ENCODE data around the gene PRKG2. TPM values are rescaled to one million over a fixed set of nuclear protein-coding genes. Genes with fewer than 3 reads are reported as not detected.
A peak's percentile ranks its signal among the peaks of the same experiment; 100 is the strongest.

The PRKG2 gene
- total RNA-seq, 3 donors from 2014 or later, result 1.2 to 3.5 (median 1.3) TPM

GRCh38 chr4:81084029-81084428 lies 131.0 kb downstream of the PRKG2 start:
- intact Hi-C loops (cut with DNase I; ENCODE audit: low total_unique reads), result loop anchor here (10.0 kb wide), 1 partner anchor 261 kb away; no protein-coding TSS in a partner anchor
- H3K27ac ChIP-seq, result no peak overlapping the region
- H3K9me3 ChIP-seq, result no peaks in the 10 kb centered on the region
- no peak for TF ChIP-seq POLR2AphosphoS5 (IDR thresholded peaks at IDR 0.05)
- TF ChIP-seq CTCF (IDR thresholded peaks at IDR 0.05), result no peak
- no peak for TF ChIP-seq POLR2A (IDR thresholded peaks at IDR 0.05)
- DNase-seq (ENCODE audit: low spot score in 2 of 2), result no peak
- H3K36me3 ChIP-seq, result no peaks in the 10 kb centered on the region
- no peak overlapping the region for H3K4me3 ChIP-seq
- no peaks in the 10 kb centered on the region for H3K4me1 ChIP-seq
- no peaks in the 10 kb centered on the region for H3K27me3 ChIP-seq

GRCh38 chr4:81081156-81081555 lies 133.9 kb downstream of the PRKG2 start:
- Histone ChIP-seq H3K36me3 (no peaks in the 10 kb centered on the region), H3K4me1 (no peaks in the 10 kb centered on the region), H3K9me3 (no peaks in the 10 kb centered on the region), H3K27me3 (no peaks in the 10 kb centered on the region), H3K27ac (no peak overlapping the region), H3K4me3 (no peak overlapping the region)
- DNase-seq (ENCODE audit: low spot score in 2 of 2), result no peak
- no peak for TF ChIP-seq POLR2AphosphoS5 (IDR thresholded peaks at IDR 0.05)
- no peak for TF ChIP-seq POLR2A (IDR thresholded peaks at IDR 0.05)
- no peak for TF ChIP-seq CTCF (IDR thresholded peaks at IDR 0.05)
- intact Hi-C loops (cut with DNase I; ENCODE audit: low total_unique reads), result loop anchor here (10.0 kb wide), 1 partner anchor 264 kb away; no protein-coding TSS in a partner anchor

GRCh38 chr4:81071013-81071412 lies 144.0 kb downstream of the PRKG2 start:
- no peaks in the 10 kb centered on the region for H3K36me3 ChIP-seq
- no peak for TF ChIP-seq CTCF (IDR thresholded peaks at IDR 0.05)
- no peak for TF ChIP-seq POLR2AphosphoS5 (IDR thresholded peaks at IDR 0.05)
- no peak for TF ChIP-seq POLR2A (IDR thresholded peaks at IDR 0.05)
- no peak overlapping the region for H3K4me3 ChIP-seq
- DNase-seq (ENCODE audit: low spot score in 2 of 2), result no peak
- intact Hi-C loops (cut with DNase I; ENCODE audit: low total_unique reads), result no loop called here
- no peaks in the 10 kb centered on the region for H3K9me3 ChIP-seq
- H3K27ac ChIP-seq, result no peak overlapping the region
- H3K27me3 ChIP-seq, result no peaks in the 10 kb centered on the region
- H3K4me1 ChIP-seq, result no peaks in the 10 kb centered on the region

GRCh38 chr4:81069706-81070331 lies 145.2 kb downstream of the PRKG2 start:
- peak; percentile 41 to 75 (median 56) for TF ChIP-seq CTCF (IDR thresholded peaks at IDR 0.05)
- no peak for TF ChIP-seq POLR2AphosphoS5 (IDR thresholded peaks at IDR 0.05)
- Histone ChIP-seq H3K27ac (no peak overlapping the region), H3K27me3 (no peaks in the 10 kb centered on the region), H3K36me3 (no peaks in the 10 kb centered on the region), H3K4me1 (no peaks in the 10 kb centered on the region), H3K4me3 (no peak overlapping the region), H3K9me3 (no peaks in the 10 kb centered on the region)
- intact Hi-C loops (cut with DNase I; ENCODE audit: low total_unique reads), result no loop called here
- peak in 1 of 2 donors; percentile 33 for DNase-seq (ENCODE audit: low spot score in 2 of 2)

- Histone ChIP-seq H3K4me1 (no peaks in the 10 kb centered on the region), H3K4me3 (no peak overlapping the region), H3K27me3 (no peaks in the 10 kb centered on the region), H3K9me3 (no peaks in the 10 kb centered on the region), H3K27ac (no peak overlapping the region), H3K36me3 (no peaks in the 10 kb centered on the region)
- no peak for TF ChIP-seq POLR2A (IDR thresholded peaks at IDR 0.05)
- TF ChIP-seq CTCF (IDR thresholded peaks at IDR 0.05), result no peak
- TF ChIP-seq POLR2AphosphoS5 (IDR thresholded peaks at IDR 0.05), result no peak
- intact Hi-C loops (cut with DNase I; ENCODE audit: low total_unique reads), result no loop called here
- DNase-seq (ENCODE audit: low spot score in 2 of 2), result no peak
Measured at GRCh38 chr4:81065446-81065845, 149.6 kb downstream of the PRKG2 start.
